OCI-LY7 (cell line): ENCODE results near the gene OR2T11. TPM values are rescaled to one million over a fixed set of nuclear protein-coding genes. Genes with fewer than 3 reads are reported as not detected.
"Not testable (repeated sequence)": the region's sequence is repeated elsewhere in the genome, so short reads cannot be mapped to it uniquely, and the experiment has no call there.

Source experiments
- BruUV-seq: library from RNA; stranded (reverse); fragments of 400-500 nt; replicated peaks from 2 replicates; lab custom pipeline; 2021; lab: Mats Ljungman, UMichigan
- CTCF ChIA-PET: fragments of 300-600 bp; sonication (Branson Sonifier 250); formaldehyde crosslinking; loops from one replicate; lab custom pipeline; 2022; ENCODE audit warnings: antibody characterized with exemption; ENCODE audit not compliant: unreplicated experiment; lab: Charles Lee
- POLR2A ChIA-PET: fragments of 300-600 bp; sonication (Branson Sonifier 250); formaldehyde crosslinking; loops from one replicate; lab custom pipeline; 2022; ENCODE audit warnings: antibody characterized with exemption; lab: Charles Lee
- DNase-seq: peaks from one replicate; pipeline ENCODE4 v3.0.0-alpha.2; 2015; ENCODE audit warnings: low spot score
- H2AFZ ChIP-seq: fragments of 200-600 bp; sonication (generic), shearing (Covaris generic); 2 replicates; pipeline ENCODE4 v1.6.1; 2014; ENCODE audit warnings: mild to moderate bottlenecking, antibody characterized with exemption, low read length, moderate library complexity
- H3K27ac ChIP-seq: fragments of 200-600 bp; sonication (generic); 2 replicates; pipeline ENCODE4 v1.5.1; 2014; ENCODE audit warnings: mixed run types, low read depth, mild to moderate bottlenecking, moderate library complexity, low read length, inconsistent platforms; ENCODE audit not compliant: poor library complexity, severe bottlenecking
- H3K36me3 ChIP-seq: fragments of 200-600 bp; sonication (generic); 2 replicates; pipeline ENCODE4 v1.6.1; 2014; ENCODE audit warnings: mild to moderate bottlenecking, antibody characterized with exemption, low read length, moderate library complexity, mixed read lengths; ENCODE audit not compliant: insufficient read depth
- H3K4me1 ChIP-seq: fragments of 200-600 bp; sonication (generic); 2 replicates; pipeline ENCODE4 v1.5.1; 2014; ENCODE audit warnings: mild to moderate bottlenecking, low read length; ENCODE audit not compliant: insufficient read depth, poor library complexity, severe bottlenecking
- H3K4me2 ChIP-seq: fragments of 200-600 bp; sonication (generic); 2 replicates; pipeline ENCODE4 v1.6.1; 2014; ENCODE audit warnings: mild to moderate bottlenecking, low read length
- H3K4me3 ChIP-seq: fragments of 200-600 bp; sonication (generic); 2 replicates; pipeline ENCODE4 v1.5.1; 2014; ENCODE audit warnings: mild to moderate bottlenecking, low read depth, low read length; ENCODE audit not compliant: poor library complexity, severe bottlenecking
- H3K79me2 ChIP-seq: fragments of 200-600 bp; sonication (generic); 2 replicates; pipeline ENCODE4 v1.6.1; 2016; ENCODE audit warnings: low read depth, mild to moderate bottlenecking, low read length, moderate library complexity, mixed read lengths; ENCODE audit not compliant: insufficient read depth
- H3K9me2 ChIP-seq: fragments of 200-600 bp; sonication (generic); 2 replicates; pipeline ENCODE4 v1.6.1; 2016; ENCODE audit warnings: mild to moderate bottlenecking, low read length, mixed read lengths; ENCODE audit not compliant: insufficient read depth
- H3K9me3 ChIP-seq: fragments of 200-600 bp; sonication (generic); 2 replicates; pipeline ENCODE4 v1.6.1; 2014; ENCODE audit warnings: mild to moderate bottlenecking, mixed run types, low read length, mixed read lengths
- H4K20me1 ChIP-seq: fragments of 200-600 bp; sonication (generic); 2 replicates; pipeline ENCODE4 v1.6.1; 2014; ENCODE audit warnings: mild to moderate bottlenecking, antibody characterized with exemption, low read length, moderate library complexity, mixed read lengths; ENCODE audit not compliant: insufficient read depth
- intact Hi-C: fragments of 100-400 bp; cut with micrococcal nuclease; formaldehyde crosslinking; loops from one replicate; pipeline ENCODE4 v1.10.0; 2022; ENCODE audit not compliant: unreplicated experiment
- total RNA-seq, 2 experiments: library from RNA; depleted of rRNA in 1 of 2; stranded (reverse); fragments of >200 nt in 1 of 2; shearing (Covaris generic) in 1 of 2; gene quantifications; 2 replicates each; pipeline ENCODE4 v1.2.3, GENCODE V29; 2014 to 2022

Gene OR2T11
- total RNA-seq, 2 experiments from 2014 or later = not detected

GRCh38 chr1:248656797-248657196 is 21.9 kb upstream of the OR2T11 start:
- H4K20me1 ChIP-seq, H2AFZ ChIP-seq, POLR2A ChIA-PET, H3K4me1 ChIP-seq, H3K4me3 ChIP-seq, H3K36me3 ChIP-seq, DNase-seq, H3K9me3 ChIP-seq, H3K27ac ChIP-seq, intact Hi-C loops, H3K79me2 ChIP-seq, CTCF ChIA-PET, H3K4me2 ChIP-seq, BruUV-seq, H3K9me2 ChIP-seq: not testable (repeated sequence)

DNA sequence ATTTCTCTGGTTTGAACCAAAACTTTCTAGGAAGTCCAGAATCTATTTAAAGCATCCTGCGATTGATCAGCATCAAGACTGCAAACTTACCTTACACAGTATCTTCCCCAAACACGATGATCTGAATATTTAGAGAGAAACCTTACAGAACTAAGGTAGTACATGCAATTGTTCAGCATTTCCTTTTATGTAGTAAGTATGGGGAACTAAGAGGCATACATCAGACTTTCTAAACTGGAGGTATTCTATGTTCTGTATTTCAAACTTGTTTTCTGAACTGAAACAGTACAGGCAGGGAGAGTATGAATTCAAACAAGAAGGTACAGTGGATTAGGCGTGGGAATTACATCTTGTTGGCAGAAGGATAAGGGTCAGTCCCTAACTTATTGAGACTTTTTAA is 20.5 kb upstream of the OR2T11 start, which contains the start of gene OR2T27:
TSS of gene OR2T27 (minus strand) at position 175 of the 400 bp plus-strand sequence. CDS start 4,644 bp downstream, outside the sequence.
- BruUV-seq, intact Hi-C loops, H2AFZ ChIP-seq, H3K9me3 ChIP-seq, H3K79me2 ChIP-seq, H3K9me2 ChIP-seq, H3K4me3 ChIP-seq, H4K20me1 ChIP-seq, H3K4me2 ChIP-seq, H3K27ac ChIP-seq, POLR2A ChIA-PET, CTCF ChIA-PET, H3K4me1 ChIP-seq, DNase-seq, H3K36me3 ChIP-seq: not testable (repeated sequence)

DNA sequence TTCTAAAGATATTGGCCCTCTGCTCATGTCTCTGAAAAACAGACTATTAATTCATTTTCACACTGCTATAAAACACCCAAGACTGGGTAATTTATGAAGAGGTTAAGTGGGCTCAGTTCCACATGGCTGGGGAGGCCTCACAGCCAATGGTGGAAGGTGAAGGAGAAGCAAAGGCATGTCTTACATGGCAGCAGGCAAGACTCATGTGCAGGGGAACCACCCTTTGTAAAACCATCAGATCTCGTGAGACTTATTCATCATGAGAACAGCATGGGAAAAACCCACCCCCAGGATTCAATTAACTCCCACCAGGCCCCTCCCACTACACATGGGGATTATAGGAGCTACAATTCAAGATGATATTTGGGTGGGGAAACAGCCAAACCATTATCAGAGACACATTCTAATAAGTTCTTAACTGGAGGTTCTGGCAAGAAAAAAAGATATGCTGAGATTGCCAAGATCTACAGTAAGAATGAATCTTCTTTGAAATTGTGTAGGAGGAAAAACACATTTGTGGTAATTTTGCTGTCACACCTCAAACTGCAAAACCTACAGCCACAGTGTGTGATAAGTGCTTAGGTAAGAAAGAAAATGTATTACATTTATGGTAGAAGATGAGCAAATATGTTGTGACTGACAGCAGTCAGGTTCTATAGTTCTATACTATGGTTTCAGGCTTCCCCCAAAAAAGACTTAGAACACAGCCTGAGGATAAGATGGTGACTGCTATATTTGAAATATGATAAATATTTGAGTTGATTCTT is 14.1 kb upstream of the OR2T11 start:
- H3K27ac ChIP-seq, POLR2A ChIA-PET, CTCF ChIA-PET, H4K20me1 ChIP-seq, H2AFZ ChIP-seq, H3K4me2 ChIP-seq, H3K4me1 ChIP-seq, BruUV-seq, DNase-seq, H3K36me3 ChIP-seq, intact Hi-C loops, H3K4me3 ChIP-seq, H3K79me2 ChIP-seq, H3K9me3 ChIP-seq, H3K9me2 ChIP-seq: not testable (repeated sequence)

DNA sequence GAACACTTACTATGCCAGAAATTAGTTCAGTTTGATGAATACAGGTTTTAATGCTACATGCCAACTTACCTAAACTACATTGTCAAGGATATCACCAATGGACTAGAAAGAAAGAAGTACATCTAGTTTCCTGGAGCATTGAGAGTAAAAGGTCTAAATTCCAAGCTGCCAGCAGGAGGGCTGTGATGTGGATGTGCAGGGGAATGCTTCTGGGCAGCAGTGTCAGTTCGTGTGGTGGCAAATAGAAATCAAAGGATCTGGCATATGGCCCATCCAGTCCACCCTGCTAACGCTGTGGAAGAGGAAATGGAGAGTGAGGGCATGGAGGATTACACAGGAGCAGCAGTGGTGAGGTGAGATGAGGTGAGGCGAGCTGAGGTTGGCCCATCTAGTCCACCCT is 10.3 kb upstream of the OR2T11 start, which contains the start of gene OR2T35:
TSS of gene OR2T35 (minus strand) at position 101 of the 400 bp plus-strand sequence. CDS start 6,020 bp downstream, outside the sequence.
- POLR2A ChIA-PET = interaction anchor here (0.7 kb wide), 1 partner anchor 254 kb away, joined by 4 read pairs; no protein-coding TSS in a partner anchor
- H3K9me2 ChIP-seq, H3K9me3 ChIP-seq, BruUV-seq, H3K4me3 ChIP-seq, H3K36me3 ChIP-seq, H4K20me1 ChIP-seq, intact Hi-C loops, H3K27ac ChIP-seq, H3K79me2 ChIP-seq, DNase-seq, CTCF ChIA-PET, H3K4me1 ChIP-seq, H2AFZ ChIP-seq, H3K4me2 ChIP-seq: not testable (repeated sequence)

DNA sequence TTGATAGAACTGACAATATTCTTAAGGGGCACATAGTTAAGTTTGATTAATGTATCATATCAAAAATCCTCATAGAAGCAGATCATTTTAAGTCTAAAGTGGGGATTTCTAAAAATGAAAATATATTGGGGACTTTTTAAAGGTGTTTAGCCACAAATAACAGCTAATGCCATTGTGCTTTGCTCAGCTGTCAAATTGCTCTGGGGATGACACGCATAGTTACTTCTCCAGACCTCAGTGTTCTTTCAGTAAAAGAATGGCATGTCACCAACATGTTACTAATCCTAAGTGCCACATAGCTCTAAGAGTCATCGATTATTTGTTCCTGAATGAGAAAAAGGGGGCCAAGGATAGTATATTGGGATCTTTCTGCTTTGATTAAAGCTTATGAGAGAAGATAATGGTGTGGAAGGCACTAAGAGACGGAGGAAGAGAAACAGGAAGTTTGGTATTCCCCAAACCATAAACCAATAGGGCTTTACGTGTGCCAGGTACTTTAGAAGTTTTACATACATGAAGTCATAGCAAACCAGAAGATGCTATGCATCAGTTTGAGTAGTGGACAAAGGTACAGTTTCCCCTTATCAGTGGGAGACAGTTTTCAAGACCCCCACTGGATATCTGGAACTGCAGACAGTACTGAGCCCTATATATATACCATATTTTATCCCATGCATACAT is 8.2 kb upstream of the OR2T11 start:
- H3K27ac ChIP-seq, H4K20me1 ChIP-seq, H3K9me2 ChIP-seq, DNase-seq, POLR2A ChIA-PET, H3K36me3 ChIP-seq, H2AFZ ChIP-seq, BruUV-seq, H3K79me2 ChIP-seq, H3K4me2 ChIP-seq, intact Hi-C loops, CTCF ChIA-PET, H3K4me3 ChIP-seq, H3K4me1 ChIP-seq, H3K9me3 ChIP-seq: not testable (repeated sequence)

DNA sequence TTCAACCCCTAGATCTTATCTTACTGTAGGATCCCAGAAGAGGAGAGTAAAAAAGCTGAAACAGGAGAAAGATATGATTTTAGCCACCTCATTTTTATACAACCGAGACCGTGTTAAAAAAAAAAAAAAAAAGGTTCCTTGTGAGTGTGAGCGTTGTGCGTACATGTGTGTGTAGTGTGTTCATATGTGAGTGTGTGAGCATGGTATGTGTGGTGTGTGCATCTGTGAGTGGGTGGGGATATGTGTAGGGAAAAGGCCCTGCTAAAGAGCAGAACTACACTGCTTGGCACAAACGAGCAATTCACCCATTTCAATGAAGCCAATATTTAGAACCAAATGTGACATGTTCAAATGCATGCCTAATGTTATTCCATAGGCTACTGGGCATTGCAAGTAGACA is 6.7 kb upstream of the OR2T11 start:
- H3K4me2 ChIP-seq, intact Hi-C loops, H3K9me3 ChIP-seq, POLR2A ChIA-PET, H2AFZ ChIP-seq, H3K36me3 ChIP-seq, H3K9me2 ChIP-seq, H3K4me1 ChIP-seq, H3K4me3 ChIP-seq, H4K20me1 ChIP-seq, H3K79me2 ChIP-seq, DNase-seq, H3K27ac ChIP-seq, CTCF ChIA-PET, BruUV-seq: not testable (repeated sequence)
